ENCODE measurements around the gene KCP. TPM values are rescaled to one million over a fixed set of nuclear protein-coding genes. Genes with fewer than 3 reads are reported as not detected.

KCP gene
- total and polyA plus RNA-seq, 2 experiments from 2014 or later = 0.76 to 1.1 TPM

DNA sequence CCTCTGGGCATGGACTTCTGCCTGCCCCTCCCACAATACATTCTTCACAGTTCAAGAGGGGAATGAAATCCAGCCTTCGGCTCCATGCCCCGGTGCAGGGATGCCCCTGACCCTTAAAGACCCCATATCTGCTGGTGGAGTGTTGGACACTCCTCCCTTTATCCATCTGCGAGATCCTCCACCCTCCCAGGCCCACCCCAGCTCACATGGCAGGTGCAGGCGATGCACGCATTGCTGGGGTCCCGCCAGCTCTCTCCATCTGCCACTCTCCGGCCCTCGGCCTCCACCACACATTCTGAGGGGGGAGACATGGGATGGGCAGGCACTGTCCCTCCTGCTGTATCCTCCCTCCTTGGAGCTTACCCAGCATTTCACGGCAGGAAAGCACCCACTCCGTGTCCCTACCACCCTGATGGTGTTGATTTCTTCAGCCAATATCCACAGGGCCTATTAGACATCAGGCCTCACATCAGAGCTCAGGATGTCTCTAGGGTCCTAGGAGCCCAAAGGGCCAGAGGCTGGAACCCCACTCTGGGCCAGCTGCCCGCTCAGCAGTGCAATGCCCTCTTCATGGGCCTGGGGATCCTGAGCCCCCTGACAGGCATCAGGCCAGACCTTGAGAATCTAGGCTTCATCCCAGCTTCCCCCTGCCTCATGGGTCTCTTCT lies 29.6 kb downstream of the KCP start:
- H3K27ac ChIP-seq (ENCODE audit: low read depth) = no peak overlapping the region
- no peaks in the 10 kb centered on the region for H3K27me3 ChIP-seq (ENCODE audit: insufficient read depth)
- no peak overlapping the region for H3K4me2 ChIP-seq
- no peak overlapping the region for H3K4me3 ChIP-seq
- no peaks in the 10 kb centered on the region for H3K79me2 ChIP-seq (replicated peaks; ENCODE audit: insufficient read depth)
- no peaks in the 10 kb centered on the region for H3K36me3 ChIP-seq (ENCODE audit: insufficient read depth)
- no peaks in the 10 kb centered on the region; the same call in 1 of the 3 replicates for H3K4me1 Mint-ChIP-seq
- no peaks in the 10 kb centered on the region for H3F3A ChIP-seq (replicated peaks; ENCODE audit: low read depth)
- peaks cover 3% of the 10 kb centered on the region; the same call in 1 of the 3 replicates for H3K9me3 Mint-ChIP-seq
- peaks cover 30% of the 10 kb centered on the region for H3K27me3 Mint-ChIP-seq (ENCODE audit: insufficient read depth, low read depth, poor library complexity)
- TF ChIP-seq EZH2 (IDR thresholded peaks at IDR 0.05; ENCODE audit: low read depth, unreplicated experiment) = no peak
- no peak for TF ChIP-seq CREB1 (CRISPR knock-in tag; IDR thresholded peaks at IDR 0.05; ENCODE audit: low read depth)
- no peak for TF ChIP-seq ZNF331 (CRISPR knock-in tag; IDR thresholded peaks at IDR 0.05; ENCODE audit: low read depth)
- TF ChIP-seq, protein P1, sequence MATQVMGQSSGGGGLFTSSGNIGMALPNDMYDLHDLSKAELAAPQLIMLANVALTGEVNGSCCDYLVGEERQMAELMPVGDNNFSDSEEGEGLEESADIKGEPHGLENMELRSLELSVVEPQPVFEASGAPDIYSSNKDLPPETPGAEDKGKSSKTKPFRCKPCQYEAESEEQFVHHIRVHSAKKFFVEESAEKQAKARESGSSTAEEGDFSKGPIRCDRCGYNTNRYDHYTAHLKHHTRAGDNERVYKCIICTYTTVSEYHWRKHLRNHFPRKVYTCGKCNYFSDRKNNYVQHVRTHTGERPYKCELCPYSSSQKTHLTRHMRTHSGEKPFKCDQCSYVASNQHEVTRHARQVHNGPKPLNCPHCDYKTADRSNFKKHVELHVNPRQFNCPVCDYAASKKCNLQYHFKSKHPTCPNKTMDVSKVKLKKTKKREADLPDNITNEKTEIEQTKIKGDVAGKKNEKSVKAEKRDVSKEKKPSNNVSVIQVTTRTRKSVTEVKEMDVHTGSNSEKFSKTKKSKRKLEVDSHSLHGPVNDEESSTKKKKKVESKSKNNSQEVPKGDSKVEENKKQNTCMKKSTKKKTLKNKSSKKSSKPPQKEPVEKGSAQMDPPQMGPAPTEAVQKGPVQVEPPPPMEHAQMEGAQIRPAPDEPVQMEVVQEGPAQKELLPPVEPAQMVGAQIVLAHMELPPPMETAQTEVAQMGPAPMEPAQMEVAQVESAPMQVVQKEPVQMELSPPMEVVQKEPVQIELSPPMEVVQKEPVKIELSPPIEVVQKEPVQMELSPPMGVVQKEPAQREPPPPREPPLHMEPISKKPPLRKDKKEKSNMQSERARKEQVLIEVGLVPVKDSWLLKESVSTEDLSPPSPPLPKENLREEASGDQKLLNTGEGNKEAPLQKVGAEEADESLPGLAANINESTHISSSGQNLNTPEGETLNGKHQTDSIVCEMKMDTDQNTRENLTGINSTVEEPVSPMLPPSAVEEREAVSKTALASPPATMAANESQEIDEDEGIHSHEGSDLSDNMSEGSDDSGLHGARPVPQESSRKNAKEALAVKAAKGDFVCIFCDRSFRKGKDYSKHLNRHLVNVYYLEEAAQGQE (IDR thresholded peaks at IDR 0.05; ENCODE audit: unreplicated experiment) = no peak
- TF ChIP-seq ZNF462 (CRISPR knock-in tag; IDR thresholded peaks at IDR 0.05) = no peak
- no peak for TF ChIP-seq NANOG (IDR thresholded peaks at IDR 0.05; ENCODE audit: borderline replicate concordance)
- TF ChIP-seq, protein P2, sequence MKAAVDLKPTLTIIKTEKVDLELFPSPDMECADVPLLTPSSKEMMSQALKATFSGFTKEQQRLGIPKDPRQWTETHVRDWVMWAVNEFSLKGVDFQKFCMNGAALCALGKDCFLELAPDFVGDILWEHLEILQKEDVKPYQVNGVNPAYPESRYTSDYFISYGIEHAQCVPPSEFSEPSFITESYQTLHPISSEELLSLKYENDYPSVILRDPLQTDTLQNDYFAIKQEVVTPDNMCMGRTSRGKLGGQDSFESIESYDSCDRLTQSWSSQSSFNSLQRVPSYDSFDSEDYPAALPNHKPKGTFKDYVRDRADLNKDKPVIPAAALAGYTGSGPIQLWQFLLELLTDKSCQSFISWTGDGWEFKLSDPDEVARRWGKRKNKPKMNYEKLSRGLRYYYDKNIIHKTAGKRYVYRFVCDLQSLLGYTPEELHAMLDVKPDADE (IDR thresholded peaks at IDR 0.05) = no peak
- TF ChIP-seq ZNF114 (CRISPR knock-in tag; IDR thresholded peaks at IDR 0.05) = no peak
- TF ChIP-seq STAT1 (IDR thresholded peaks at IDR 0.05; ENCODE audit: unreplicated experiment) = no peak
- no peak for TF ChIP-seq EZH2phosphoT487 (IDR thresholded peaks at IDR 0.05; ENCODE audit: unreplicated experiment)
- no peak for DNase-seq (ENCODE audit: low spot score)
- H4K20me1 ChIP-seq (replicated peaks; ENCODE audit: insufficient read depth) = no peaks in the 10 kb centered on the region
- no peak for ATAC-seq
- H2AFZ ChIP-seq = 0 out of 2 replicates have a peak overlapping the region, but pooled peaks have one; percentile 69
- no peaks in the 10 kb centered on the region for H3K36me3 Mint-ChIP-seq (ENCODE audit: low read depth)
- H3K4me1 ChIP-seq (ENCODE audit: insufficient read depth) = peaks cover 4% of the 10 kb centered on the region; the same call in 1 of the 2 replicates
- H3K4me3 Mint-ChIP-seq = no peak overlapping the region
- H3K27ac Mint-ChIP-seq = no peak overlapping the region
- H3K9me2 ChIP-seq (ENCODE audit: insufficient read depth) = no peaks in the 10 kb centered on the region
